ENCODE results near the gene NANOS1. TPM values are rescaled to one million over a fixed set of nuclear protein-coding genes. Genes with fewer than 3 reads are reported as not detected.

The NANOS1 gene
- total and polyA plus RNA-seq, 9 of the 15 experiments (the other 6 are each of a cell fraction or from before 2014, with no cell fraction given) = 0.14 to 1.6 (median 0.83) TPM; not detected in 1

DNA sequence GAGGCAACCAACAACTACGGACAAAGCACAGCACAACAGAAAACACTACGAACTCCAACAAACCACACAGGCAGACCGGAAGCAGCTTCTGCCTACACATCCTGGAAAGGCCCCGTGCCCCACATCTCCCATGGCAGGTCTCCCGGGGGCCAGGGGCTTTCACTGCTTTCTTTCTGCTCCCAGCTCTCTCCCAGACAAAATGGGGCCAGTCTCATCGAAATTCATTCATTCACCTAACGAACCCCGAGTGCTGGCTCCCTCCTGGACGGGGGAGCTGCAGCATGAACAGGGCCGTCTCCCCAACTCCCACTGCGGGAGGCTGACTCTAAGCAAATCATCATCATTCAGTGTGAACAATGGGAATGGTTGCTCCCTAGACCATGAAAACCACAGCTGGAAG is 47.6 kb upstream of the NANOS1 start:
- H3K27me3 ChIP-seq (ENCODE audit: control insufficient read depth in 2 of 2, insufficient read depth in 2 of 2, low read length in 2 of 2) = peaks cover 0 to 39% of the 10 kb centered on the region in 2 experiments; a peak in 2 of 5 replicates
- H3K9me1 ChIP-seq (ENCODE audit: control insufficient read depth, insufficient read depth, low read length) = no peaks in the 10 kb centered on the region
- in situ Hi-C loops (cut with MboI) = no loop called here
- H4K20me1 ChIP-seq (replicated peaks; ENCODE audit: control insufficient read depth, insufficient read depth, low read length) = no peaks in the 10 kb centered on the region
- no peaks in the 10 kb centered on the region for H3K4me1 ChIP-seq (replicated peaks in 1 of 2; ENCODE audit: control insufficient read depth in 2 of 2, insufficient read depth in 2 of 2, low read length in 2 of 2)
- ATAC-seq = no peak
- H3K9ac ChIP-seq (ENCODE audit: insufficient read depth in 1 of 2, low read depth in 2 of 2, low read length in 2 of 2) = no peak overlapping the region
- no peak overlapping the region for H2AFZ ChIP-seq (ENCODE audit: low read depth, low read length)
- no peak for DNase-seq (ENCODE audit: extremely low read depth in 1 of 4, low spot score in 3 of 4)
- H3K4me2 ChIP-seq (ENCODE audit: insufficient read depth, low read length) = no peak overlapping the region
- intact Hi-C loops (cut with micrococcal nuclease) = no loop called here
- H3K79me2 ChIP-seq (ENCODE audit: control insufficient read depth, insufficient read depth, low read length) = no peaks in the 10 kb centered on the region
- no peak overlapping the region for H3K4me3 ChIP-seq
- no peak overlapping the region for H3K27ac ChIP-seq (ENCODE audit: extremely low read depth, low read depth, low read length)
- ChIA-PET POLR2A (no interaction called here), CTCF (ENCODE audit: low intra/inter-chr PET ratio) (no interaction called here)
- H3K36me3 ChIP-seq (ENCODE audit: control insufficient read depth, insufficient read depth, low read length) = no peaks in the 10 kb centered on the region
- no TSS peak for BruUV-seq (replicated peaks)
- no peaks in the 10 kb centered on the region for H3K9me3 ChIP-seq (replicated peaks; ENCODE audit: control insufficient read depth, insufficient read depth, low read depth, low read length)
- WGBS (ENCODE audit: insufficient coverage, low coverage, missing lambda C conversion rate) = 3% methylated on average over 5 of the region's 11 CpGs
- no peak for FAIRE-seq
- no peak for TF ChIP-seq MTA2 (IDR thresholded peaks at IDR 0.05; ENCODE audit: low read depth)
- TF ChIP-seq TGIF2 (CRISPR knock-in tag; IDR thresholded peaks at IDR 0.05) = no peak
- TF ChIP-seq, protein P1, sequence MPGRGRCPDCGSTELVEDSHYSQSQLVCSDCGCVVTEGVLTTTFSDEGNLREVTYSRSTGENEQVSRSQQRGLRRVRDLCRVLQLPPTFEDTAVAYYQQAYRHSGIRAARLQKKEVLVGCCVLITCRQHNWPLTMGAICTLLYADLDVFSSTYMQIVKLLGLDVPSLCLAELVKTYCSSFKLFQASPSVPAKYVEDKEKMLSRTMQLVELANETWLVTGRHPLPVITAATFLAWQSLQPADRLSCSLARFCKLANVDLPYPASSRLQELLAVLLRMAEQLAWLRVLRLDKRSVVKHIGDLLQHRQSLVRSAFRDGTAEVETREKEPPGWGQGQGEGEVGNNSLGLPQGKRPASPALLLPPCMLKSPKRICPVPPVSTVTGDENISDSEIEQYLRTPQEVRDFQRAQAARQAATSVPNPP (IDR thresholded peaks at IDR 0.05; ENCODE audit: borderline replicate concordance, insufficient read depth, insufficient read length) = no peak
- TF ChIP-seq, protein P2, sequence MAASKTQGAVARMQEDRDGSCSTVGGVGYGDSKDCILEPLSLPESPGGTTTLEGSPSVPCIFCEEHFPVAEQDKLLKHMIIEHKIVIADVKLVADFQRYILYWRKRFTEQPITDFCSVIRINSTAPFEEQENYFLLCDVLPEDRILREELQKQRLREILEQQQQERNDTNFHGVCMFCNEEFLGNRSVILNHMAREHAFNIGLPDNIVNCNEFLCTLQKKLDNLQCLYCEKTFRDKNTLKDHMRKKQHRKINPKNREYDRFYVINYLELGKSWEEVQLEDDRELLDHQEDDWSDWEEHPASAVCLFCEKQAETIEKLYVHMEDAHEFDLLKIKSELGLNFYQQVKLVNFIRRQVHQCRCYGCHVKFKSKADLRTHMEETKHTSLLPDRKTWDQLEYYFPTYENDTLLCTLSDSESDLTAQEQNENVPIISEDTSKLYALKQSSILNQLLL (CRISPR knock-in tag; IDR thresholded peaks at IDR 0.05; ENCODE audit: borderline replicate concordance) = no peak
- TF ChIP-seq CTBP1 (IDR thresholded peaks at IDR 0.05; ENCODE audit: borderline replicate concordance) = no peak
- TF ChIP-seq ZNF175 (CRISPR knock-in tag; IDR thresholded peaks at IDR 0.05; ENCODE audit: low read depth) = no peak
- no peak for TF ChIP-seq HDAC1 (IDR thresholded peaks at IDR 0.05)
- TF ChIP-seq RBM34 (IDR thresholded peaks at IDR 0.05; ENCODE audit: borderline replicate concordance, insufficient read depth, low read length) = no peak
- TF ChIP-seq, protein P3, sequence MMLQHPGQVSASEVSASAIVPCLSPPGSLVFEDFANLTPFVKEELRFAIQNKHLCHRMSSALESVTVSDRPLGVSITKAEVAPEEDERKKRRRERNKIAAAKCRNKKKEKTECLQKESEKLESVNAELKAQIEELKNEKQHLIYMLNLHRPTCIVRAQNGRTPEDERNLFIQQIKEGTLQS (IDR thresholded peaks at IDR 0.05) = no peak
- TF ChIP-seq, protein P3 (CRISPR knock-in tag; conservative IDR thresholded peaks at IDR 0.05) = no peak
- no peak for TF ChIP-seq SNRNP70 (optimal IDR thresholded peaks at IDR 0.05; ENCODE audit: low read depth, low read length)
- TF ChIP-seq RBM17 (IDR thresholded peaks at IDR 0.05; ENCODE audit: borderline replicate concordance, low read depth, low read length) = no peak
- no peak for TF ChIP-seq HMGN3 (IDR thresholded peaks at IDR 0.05; ENCODE audit: borderline replicate concordance, extremely low read depth, insufficient read length, low read depth, low read length)
- no peak for TF ChIP-seq HDAC3 (IDR thresholded peaks at IDR 0.05; ENCODE audit: borderline replicate concordance, partially characterized antibody)
- TF ChIP-seq, protein P4, sequence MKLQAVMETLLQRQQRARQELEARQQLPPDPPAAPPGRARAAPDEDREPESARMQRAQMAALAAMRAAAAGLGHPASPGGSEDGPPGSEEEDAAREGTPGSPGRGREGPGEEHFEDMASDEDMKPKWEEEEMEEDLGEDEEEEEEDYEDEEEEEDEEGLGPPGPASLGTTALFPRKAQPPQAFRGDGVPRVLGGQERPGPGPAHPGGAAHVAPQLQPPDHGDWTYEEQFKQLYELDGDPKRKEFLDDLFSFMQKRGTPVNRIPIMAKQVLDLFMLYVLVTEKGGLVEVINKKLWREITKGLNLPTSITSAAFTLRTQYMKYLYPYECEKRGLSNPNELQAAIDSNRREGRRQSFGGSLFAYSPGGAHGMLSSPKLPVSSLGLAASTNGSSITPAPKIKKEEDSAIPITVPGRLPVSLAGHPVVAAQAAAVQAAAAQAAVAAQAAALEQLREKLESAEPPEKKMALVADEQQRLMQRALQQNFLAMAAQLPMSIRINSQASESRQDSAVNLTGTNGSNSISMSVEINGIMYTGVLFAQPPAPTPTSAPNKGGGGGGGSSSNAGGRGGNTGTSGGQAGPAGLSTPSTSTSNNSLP (IDR thresholded peaks at IDR 0.05; ENCODE audit: borderline replicate concordance, low read depth, low read length) = no peak
- TF ChIP-seq, protein P5, sequence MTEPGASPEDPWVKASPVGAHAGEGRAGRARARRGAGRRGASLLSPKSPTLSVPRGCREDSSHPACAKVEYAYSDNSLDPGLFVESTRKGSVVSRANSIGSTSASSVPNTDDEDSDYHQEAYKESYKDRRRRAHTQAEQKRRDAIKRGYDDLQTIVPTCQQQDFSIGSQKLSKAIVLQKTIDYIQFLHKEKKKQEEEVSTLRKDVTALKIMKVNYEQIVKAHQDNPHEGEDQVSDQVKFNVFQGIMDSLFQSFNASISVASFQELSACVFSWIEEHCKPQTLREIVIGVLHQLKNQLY (CRISPR knock-in tag; conservative IDR thresholded peaks at IDR 0.05) = no peak
- no peak for TF ChIP-seq RFX1 (IDR thresholded peaks at IDR 0.05)
